GM21423 (cell line): Measurements from ENCODE around the gene SIPA1L3.

ENCODE experiments used
- ATAC-seq: cut with Tn5 transposase; IDR thresholded peaks from one replicate; pipeline ENCODE4 v1.9.1; 2021; ENCODE audit warnings: mild to moderate bottlenecking, moderate library complexity; ENCODE audit not compliant: unreplicated experiment

The SIPA1L3 gene

DNA sequence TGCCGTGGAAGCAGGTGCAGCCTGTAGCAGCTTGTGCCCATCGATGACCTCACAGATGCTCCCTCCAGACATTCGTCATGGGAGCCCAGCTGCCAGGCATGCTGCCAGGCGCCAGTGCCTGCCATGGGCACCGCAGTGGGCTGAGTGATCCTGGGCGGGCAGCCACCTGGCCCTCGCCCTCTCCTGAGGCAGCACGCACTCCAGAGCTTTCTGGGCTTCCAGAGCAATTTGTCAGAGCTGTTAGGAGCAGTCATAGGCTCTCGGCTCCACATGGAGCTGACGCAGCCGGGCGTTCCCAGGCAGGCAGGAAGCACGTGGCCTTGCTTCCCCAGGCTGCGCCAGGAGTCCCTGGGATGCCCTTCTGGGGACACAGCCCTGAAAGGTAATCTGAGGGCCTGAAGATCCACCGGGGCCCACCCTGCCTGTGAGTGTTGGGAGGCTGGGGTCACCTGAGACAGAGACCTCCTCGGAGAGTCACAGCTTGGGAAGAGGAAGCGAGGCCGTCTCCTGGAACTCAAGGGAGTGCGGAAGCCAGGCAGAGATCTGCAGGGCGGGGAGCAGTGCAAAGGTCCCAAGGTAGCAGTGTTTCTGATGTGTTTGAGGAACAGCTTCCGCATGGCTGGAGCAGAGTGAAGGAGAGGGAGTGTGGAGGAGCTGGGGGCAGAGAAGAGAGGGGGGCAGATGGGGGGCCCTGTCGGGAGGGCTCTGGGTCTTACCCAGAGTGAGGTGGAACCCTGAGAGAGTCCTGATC lies 266.5 kb downstream of the SIPA1L3 start:
- no peak for ATAC-seq

DNA sequence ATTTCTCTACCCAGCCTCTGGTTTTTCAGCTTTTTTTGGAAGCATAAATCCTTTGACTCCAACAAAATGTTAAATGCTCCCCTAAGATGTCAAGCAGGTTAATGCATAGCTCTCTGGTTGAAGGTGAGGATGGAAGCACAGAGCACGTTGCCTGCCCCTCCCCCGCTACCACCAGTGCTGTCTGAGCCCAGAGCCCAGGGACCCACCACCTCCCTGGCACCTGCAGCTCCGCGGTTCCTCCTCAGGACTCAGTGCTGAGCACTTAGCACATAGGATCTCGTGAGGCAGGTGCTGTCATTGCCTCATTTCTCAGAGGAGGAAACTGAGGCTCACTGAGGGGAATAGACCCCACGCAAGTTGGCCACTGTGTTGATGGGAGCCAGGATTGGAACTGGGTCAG lies 268.4 kb downstream of the SIPA1L3 start:
- no peak for ATAC-seq

DNA sequence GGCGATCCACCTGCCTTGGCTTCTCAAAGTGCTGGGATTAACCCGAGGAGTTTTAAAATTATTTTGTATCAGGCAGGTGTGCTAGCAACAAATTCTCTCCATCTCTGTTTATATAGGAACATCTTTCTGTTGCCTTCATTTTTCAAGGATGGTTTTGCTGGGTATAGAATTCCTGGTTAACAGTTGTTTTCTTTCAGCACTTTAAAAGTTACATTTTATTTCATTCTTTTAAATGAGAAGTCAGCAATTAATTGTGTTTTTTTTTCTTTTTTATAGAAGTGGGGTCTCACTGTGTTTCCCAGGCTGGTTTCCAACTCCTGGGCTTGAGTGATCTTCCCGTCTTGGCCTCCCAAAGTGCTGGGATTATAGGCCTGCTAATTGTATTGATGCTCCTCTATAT lies 273.1 kb downstream of the SIPA1L3 start:
- ATAC-seq: no peak

DNA sequence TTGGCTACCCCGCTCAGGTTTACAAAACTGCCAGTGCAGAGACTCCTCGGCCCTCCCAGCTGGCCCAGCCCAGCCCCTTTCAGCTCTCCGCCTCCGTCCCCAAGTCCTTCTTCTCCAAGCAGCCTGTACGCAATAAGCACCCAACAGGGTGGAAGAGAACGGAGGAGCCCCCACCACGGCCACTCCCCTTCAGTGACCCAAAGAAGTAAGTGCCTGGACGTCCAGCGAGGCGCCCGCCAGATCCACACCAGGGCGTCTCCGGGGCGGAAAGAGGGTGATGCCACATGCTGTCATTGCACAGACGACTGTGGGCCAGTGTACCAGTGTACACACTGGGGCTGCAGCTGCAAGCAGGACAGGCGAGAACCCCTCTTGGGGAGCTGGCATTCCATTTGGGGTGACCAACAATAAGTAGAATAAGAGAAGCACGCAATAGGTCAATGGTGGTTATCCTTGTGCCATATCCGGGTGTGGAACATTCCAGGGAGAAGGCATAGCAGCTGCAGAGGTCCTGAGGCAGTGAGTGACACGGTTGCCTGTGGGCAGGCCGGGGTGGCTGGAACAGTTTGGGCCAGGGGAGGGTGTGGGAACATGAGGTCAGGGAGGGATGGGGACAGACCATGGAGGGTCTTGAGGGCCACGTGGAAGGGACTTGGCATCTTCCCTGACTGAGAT lies 275.7 kb downstream of the SIPA1L3 start:
- no peak for ATAC-seq

DNA sequence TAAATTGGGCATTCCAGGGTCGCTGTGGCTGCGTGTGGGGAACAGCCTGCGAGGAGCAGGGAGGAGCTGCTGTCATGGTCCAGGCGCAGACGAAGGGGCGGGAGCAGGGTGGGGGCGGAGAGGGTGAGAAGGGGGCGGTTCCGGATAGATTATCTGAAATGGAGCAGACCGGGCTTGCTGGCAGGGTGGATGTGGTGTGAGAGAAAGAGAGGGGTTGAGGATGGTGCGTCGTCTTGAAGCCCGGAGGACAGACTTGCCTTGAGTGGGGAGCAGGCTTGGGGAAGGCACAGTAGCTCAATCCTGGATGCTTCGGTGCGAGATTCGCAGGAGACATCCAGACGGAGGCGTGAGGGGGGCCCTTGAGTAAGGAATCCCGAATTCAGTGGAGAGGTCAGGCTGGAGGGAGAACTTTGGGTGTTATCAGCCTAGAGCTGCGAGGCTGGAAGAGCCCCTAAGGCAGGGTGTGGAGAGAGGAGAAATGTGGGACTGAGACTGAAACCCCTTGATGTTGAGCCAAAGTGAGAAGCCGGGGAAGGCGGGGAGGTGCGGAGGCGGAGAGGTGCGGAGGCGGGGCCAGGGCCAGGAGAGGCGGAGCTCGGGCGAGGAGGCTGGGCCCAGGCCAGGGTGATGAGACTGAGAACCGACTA lies 276.4 kb downstream of the SIPA1L3 start:
- no peak for ATAC-seq

DNA sequence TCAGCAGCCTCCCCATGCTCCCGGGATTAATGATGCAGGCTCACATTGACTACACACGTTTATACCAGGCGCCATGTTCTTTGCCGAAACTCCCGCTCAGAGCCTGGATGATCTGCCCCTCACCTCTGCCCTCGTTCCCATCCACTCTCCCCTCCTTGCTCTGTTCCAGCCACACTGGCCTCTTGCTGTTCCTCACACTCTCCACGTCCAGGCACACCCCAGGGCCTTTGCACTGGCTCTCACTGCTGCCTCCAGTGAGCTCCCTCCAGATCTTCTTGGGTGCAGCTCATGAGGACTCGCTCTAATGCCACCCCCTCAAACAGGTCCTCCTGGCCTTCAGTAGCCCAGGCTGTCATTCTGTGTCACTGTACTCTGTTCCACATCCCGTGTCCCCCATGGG lies 277.8 kb downstream of the SIPA1L3 start:
- no peak for ATAC-seq

DNA sequence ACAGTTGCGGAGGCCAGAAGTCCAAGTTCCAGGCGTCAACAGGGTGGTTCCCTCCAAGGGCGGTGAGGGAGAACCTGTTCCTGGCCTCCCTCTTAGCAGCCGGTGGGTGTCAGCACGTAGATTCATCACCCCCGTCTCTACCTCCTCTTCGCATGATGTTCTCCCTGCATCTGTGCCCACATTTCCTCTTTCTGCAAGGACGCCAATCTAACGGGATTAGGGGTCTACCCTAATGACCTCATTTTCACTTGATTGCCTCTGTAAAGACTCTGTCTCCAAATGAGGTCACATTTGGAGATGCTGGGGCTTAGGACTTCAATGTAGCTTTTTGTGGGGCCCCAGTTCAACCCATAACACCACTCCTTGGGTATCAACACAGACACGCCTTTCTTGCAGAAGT lies 278.6 kb downstream of the SIPA1L3 start:
- no peak for ATAC-seq

DNA sequence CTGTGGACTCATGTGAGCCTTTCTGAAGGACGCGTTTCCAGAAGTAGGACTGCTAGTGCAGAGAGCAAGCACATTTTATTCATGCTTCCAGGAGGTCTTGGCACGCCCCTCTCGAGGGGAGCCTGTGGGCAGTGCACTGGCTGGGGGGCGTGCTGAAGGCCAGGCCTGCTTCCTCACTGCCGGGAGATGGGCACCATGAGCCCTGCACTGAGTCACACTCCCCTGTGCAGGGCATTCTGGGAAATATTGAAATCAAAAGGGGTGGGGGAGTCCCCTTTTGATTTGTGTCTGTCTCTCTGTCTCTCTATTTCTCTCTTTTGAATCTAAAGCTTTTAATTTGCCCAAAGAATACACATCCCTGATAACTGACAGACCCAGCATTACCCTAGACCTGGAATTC lies 283.1 kb downstream of the SIPA1L3 start:
- no peak for ATAC-seq

DNA sequence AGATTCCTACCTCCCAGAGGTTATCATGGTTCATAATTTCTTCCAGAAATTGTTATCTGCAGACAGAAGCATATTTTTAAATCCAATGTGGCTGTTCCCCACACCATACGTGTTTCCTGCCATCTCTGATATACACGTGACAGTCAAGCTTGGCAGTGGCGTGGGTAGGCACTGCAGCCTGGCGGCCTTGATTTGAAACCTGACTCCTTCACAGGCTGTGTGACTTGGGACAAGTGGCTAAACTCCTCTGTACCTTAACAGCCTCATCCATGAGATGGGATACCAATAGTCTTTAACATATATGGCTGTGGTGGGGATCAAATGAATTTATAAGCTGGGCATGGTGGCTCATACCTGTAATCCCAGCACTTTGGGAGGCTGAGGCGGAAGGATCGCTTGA lies 283.8 kb downstream of the SIPA1L3 start:
- ATAC-seq: no peak

DNA sequence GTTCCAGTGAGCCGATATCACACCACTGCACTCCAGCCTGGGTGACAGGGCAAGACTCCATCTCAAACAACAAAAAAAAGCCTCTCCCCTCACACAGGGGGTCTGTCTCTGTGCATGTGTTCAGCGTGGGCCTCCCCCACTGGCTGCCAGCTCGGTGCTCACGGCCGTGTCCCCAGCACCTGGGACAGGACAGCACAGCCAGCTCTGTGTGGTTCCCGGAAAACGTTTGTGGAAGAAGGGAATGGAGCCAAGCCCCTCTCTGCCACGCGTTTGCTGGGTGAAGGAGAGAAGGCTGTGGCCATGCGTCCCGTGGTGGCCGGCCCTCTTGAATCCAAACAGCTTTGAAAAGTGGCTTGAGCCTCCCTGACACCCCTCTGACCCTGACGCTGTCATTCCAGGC lies 284.7 kb downstream of the SIPA1L3 start:
- ATAC-seq: no peak

DNA sequence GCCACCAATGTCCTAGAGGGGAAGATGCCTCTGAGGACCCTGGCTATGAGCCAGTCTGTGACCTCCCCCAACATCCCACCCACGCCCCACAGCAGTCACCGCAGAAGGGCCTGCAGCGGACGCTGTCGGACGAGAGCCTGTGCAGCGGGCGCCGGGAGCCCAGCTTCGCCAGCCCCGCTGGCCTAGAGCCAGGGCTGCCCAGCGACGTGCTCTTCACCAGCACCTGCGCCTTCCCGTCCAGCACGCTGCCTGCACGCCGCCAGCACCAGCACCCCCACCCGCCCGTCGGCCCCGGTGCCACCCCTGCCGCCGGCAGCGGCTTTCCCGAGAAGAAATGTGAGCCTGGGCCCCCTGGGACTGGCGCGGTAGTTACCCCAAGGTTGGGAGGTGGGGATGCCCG lies 286.4 kb downstream of the SIPA1L3 start:
- ATAC-seq: no peak

DNA sequence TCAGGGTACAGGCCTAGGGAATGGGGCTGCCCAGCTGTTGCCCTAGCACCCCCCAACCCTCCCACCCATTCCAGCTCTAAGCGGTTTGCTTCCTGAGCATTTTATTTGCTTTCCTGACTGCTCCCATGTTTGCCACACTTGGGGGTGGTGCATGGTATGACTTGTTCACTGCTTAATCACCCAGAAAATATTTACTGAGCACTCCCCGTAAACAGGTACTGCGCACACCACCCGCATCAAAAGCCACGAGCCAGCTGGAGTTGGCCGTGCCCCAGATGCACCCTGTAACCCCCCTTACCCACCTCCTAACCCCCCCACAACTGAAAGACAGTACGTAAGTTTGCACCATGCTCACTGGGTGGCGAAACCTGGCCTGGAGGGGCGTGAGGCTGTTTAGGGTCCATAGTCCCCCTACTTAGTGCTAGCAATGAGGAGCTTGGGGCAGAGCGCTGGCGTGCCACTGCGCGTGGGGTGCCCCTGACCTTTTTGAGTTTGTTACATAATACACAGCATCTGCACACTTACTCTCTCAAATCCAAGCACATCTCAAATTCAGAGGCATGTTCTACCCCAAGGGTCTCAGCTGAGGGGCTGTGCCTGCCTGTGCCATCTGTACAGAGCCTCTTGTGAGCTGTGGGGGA lies 287.2 kb downstream of the SIPA1L3 start:
- no peak for ATAC-seq

DNA sequence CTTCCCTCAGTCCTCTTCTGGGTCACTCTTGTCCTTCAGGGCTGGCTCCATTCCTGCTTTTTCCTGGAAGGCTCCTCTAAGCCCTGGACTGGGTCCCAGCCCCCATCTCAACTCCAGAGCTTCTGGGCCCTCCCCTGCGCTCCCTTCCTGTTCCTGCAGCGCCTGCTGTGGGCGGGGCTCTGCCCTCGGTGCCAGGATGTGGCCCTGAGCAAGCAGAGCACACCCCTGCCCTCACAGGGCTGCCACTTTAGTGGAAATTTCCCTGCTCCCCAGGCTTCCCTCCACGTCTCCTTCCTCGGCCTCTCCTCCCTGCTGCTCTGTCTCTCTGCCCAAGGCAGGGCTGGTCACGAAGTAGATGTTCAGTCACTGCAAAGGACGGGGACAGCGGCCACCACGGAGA lies 288.2 kb downstream of the SIPA1L3 start:
- no peak for ATAC-seq

DNA sequence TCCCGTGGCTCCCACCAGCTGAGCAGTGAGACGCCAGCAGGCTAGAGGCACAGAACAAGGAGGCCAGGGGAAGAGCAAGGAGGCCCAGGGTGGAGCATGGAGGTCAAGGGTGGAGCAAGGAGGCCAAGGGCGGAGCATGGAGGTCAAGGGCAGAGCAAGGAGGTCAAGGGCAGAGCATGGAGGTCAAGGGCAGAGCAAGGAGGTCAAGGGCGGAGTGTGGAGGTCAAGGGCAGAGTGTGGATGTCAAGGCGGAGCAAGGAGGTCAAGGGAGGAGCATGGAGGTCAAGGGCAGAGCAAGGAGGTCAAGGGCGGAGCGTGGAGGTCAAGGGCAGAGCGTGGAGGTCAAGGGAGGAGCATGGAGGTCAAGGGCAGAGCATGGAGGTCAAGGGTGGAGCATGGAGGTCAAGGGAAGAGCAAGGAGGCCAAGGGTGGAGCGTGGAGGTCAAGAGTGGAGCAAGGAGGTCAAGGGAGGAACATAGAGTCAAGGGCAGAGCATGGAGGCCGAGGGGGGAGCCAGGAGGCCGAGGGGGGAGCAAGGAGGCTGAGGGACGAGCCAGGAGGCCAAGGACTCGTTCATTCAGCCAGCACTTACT lies 289.3 kb downstream of the SIPA1L3 start:
- ATAC-seq: no peak

DNA sequence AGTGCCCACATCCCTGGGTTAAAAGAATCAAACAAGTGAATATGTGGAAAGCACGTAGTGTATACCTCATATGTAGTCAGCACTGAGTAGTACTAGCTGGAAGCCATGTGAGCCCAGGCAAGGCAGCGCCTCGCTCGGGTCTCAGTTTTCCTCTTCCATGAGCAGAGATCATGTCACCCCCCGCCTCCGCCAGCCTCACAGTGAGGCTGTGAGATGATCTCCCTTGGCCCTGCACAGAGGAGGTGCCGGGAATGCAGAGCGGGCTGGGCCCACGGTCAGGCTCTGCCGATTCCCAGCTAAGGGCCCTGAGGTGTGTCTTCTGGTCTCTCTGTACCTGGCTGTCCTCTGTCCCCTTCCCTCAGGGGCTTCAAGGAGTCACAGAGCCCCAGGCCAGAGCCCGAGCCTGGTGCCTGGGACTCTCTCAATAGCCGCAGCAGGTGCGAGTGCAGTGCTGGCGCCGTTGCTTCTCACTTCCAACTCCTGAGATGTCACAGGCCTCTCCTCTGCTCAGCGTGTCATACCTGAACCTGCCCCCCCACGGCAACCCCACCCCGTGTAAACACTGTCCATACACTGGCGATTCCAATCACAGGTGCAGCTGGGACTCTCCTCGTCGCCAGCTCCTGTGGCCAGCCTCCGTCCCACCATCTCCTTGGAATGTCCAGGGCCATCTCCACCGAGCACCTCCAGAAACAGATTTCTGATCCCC lies 290.1 kb downstream of the SIPA1L3 start:
- ATAC-seq: no peak

DNA sequence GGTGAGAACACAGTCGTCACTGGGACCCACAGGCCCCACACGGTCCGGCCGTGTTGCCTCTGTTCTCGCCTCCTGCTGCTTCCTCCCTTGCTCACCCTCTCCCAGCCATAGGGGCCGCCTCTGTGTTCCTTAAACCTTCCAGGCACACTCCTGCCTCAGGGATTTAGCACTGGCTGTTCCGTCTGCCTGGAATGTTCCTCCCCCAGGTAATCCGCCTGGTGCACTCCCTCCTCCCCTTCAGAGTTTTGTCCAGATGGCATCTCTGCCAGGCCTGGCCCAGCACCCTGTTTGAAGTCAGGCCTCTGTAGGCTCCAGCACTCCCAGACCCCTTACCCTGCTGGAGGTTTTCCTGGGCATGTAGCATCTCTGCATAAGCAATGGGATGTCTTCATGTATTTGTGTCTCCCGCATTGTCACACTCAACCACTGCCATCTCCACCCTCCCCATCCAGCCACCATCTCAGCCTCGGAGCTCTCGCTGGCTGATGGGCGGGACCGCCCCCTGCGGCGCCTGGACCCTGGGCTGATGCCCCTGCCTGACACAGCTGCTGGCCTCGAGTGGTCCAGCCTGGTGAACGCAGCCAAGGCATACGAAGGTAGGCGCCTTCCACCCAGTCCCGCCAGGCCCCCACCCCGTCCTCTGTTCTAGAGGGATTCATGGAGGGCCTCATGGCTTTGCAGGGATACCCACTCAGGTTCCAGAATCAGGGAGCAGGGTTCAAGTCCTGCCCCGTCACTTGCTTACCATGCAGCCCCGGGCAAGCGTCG lies 291.1 kb downstream of the SIPA1L3 start:
- ATAC-seq: no peak

DNA sequence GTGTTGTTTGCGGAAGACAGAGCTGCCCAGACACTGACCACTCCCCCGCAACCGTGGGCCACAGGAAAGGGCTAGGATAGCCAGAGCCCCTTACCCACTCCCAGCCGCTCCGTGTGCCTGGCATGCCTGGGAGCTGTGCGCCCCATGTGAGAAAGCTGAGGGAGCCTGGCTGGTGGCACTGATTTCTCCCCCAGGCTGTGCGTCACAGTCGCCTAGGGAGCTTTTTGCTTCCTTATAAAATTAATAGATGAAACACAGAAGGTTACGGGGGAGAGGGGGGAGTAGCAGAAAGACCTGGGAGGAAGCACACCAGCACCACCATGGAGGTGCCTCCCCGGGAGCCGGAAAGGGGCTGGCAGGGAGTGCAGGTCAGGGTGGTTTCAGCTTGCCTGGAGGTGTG lies 292.3 kb downstream of the SIPA1L3 start:
- no peak for ATAC-seq

DNA sequence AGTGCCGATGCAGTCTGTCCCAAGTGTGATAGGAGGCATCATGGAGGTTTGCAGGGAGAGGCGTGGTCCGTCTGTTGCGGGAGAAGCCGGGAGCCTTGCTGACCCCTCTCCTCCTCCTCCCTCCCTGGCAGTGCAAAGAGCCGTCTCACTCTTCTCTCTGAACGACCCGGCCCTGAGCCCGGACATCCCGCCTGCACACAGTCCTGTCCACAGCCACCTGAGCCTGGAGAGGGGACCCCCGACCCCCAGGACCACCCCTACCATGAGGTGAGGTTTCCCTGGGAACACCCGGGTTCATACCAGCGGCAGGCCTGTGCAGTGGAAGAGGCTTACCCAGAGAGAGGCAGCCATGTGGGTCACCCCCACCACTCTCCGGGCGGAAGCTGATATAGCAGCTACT lies 294.7 kb downstream of the SIPA1L3 start:
- ATAC-seq: no peak

DNA sequence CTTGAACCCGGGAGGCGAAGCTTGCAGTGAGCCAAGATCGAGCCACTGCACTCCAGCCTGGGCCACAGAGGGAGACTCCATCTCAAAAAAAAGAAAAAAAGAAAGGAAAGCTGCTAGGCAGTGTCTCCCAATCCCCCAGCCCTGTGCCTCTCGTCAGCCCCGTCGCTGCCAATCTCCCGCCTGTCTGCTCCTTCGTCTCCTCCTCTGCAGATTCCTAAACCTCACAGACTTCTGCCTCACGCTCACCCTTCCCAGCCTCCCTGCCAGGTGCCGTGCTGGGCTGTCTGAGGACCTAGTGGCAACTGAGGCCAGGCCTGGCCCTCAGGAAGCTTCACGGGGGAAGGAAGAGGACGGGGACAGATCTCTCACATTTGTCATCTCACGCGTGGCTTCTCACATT lies 295.5 kb downstream of the SIPA1L3 start:
- ATAC-seq: no peak

DNA sequence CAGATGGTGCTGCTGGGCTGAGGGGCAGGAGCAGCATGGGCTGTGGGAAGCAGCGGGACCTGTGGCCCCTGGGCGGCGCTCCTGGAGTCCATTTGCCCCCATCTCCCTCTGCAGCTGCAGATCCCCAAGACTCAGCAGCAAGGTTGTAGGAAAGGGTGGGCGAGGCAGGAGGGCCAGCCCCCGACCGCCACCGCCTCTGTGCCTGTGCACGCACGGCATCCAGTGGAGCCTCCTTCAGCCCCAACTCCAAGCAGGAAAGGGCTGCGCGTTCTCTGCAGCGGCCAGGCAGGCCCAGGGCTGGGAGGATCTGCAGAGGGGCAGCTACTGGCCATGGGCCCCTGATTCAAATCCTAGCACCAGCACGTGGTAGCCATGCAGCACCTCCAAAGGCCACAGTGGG lies 296.2 kb downstream of the SIPA1L3 start:
- ATAC-seq: no peak
